GM19467 (cell line): ENCODE results near the gene LY6G6C.

ENCODE experiments used
- ATAC-seq: cut with Tn5 transposase; IDR thresholded peaks from one replicate; pipeline ENCODE4 v1.9.1; 2021; ENCODE audit warnings: mild to moderate bottlenecking, moderate library complexity; ENCODE audit not compliant: unreplicated experiment

Gene LY6G6C

GRCh38 chr6:31721351-31722020 lies at the start of gene LY6G6C:
LY6G6C (minus strand) TSS chr6:31721746; CDS start chr6:31721679, 67 bp downstream.
- ATAC-seq, result no peak

- ATAC-seq, result no peak
Observed at GRCh38 chr6:31770860-31771259, 49.3 kb upstream of the LY6G6C start.

- no peak for ATAC-seq
Observed at GRCh38 chr6:31769684-31770371, 48.3 kb upstream of the LY6G6C start.

GRCh38 chr6:31768363-31769257 lies 47.1 kb upstream of the LY6G6C start:
- ATAC-seq, result no peak

GRCh38 chr6:31767096-31767645 lies 45.6 kb upstream of the LY6G6C start:
- no peak for ATAC-seq

- ATAC-seq, result no peak
Observed at GRCh38 chr6:31765910-31766794, 44.6 kb upstream of the LY6G6C start.

GRCh38 chr6:31765559-31765909 lies 44.0 kb upstream of the LY6G6C start:
- no peak for ATAC-seq

- ATAC-seq, result no peak
Observed at GRCh38 chr6:31764198-31764597, 42.7 kb upstream of the LY6G6C start.

GRCh38 chr6:31763619-31763940 lies 42.0 kb upstream of the LY6G6C start:
- no peak for ATAC-seq

GRCh38 chr6:31762878-31763618 lies 41.5 kb upstream of the LY6G6C start:
- no peak for ATAC-seq

- no peak for ATAC-seq
Observed at GRCh38 chr6:31762356-31762755, 40.8 kb upstream of the LY6G6C start, which contains the start of gene SAPCD1. SAPCD1 (plus strand) TSS chr6:31762656; CDS start chr6:31763055, 399 bp downstream.

GRCh38 chr6:31761343-31761742 lies 39.8 kb upstream of the LY6G6C start:
- no peak for ATAC-seq

- ATAC-seq, result no peak
Observed at GRCh38 chr6:31760790-31761189, 39.2 kb upstream of the LY6G6C start.

- ATAC-seq, result no peak
Observed at GRCh38 chr6:31758281-31758680, 36.7 kb upstream of the LY6G6C start.

GRCh38 chr6:31752739-31753319 lies 31.3 kb upstream of the LY6G6C start:
- ATAC-seq, result no peak

- no peak for ATAC-seq
Observed at GRCh38 chr6:31750411-31751022, 29.0 kb upstream of the LY6G6C start.

- ATAC-seq, result no peak
Observed at GRCh38 chr6:31749301-31750036, 27.9 kb upstream of the LY6G6C start.

- no peak for ATAC-seq
Observed at GRCh38 chr6:31744422-31744821, 22.9 kb upstream of the LY6G6C start.
